Endometrium (tissue), 2 donors: ENCODE results near the gene FOXF1.

Experiments
- FAIRE-seq: peaks from 2 replicates; lab custom pipeline; 2012; peaks lifted over from hg19 to GRCh38; lab: Jason Lieb, UNC
- donor health status: control.
- donor health status: control.

The FOXF1 gene

DNA sequence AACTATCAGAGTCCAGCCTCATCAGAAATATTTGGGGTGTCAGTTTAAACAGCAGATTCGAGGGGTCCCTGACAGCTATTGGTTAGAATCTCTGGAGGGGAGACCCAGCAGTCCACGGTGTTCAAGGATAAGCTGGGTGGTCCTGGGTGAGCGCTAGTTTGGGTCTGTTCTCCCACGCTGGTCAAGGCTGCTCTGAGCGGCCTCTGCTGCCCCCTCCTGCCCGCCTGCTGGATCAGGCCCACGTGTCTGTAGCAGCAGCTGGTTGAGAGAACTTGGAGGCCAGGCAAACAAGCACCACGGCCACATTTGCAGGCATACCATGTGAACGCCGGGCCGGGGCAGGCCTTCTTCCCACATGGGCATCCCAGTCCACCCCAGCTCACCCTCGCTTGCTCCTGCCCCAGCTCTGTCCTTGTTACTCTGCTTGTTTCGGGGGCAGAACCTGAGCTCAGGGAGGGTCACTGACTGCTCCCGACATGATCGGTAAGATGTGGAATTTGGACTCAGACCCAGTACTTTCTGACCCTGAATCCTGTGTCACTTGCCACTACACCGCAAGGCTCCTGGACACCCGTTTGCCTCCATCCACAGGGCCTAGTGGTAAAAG lies 7.4 kb downstream of the FOXF1 start:
- no peak for FAIRE-seq

DNA sequence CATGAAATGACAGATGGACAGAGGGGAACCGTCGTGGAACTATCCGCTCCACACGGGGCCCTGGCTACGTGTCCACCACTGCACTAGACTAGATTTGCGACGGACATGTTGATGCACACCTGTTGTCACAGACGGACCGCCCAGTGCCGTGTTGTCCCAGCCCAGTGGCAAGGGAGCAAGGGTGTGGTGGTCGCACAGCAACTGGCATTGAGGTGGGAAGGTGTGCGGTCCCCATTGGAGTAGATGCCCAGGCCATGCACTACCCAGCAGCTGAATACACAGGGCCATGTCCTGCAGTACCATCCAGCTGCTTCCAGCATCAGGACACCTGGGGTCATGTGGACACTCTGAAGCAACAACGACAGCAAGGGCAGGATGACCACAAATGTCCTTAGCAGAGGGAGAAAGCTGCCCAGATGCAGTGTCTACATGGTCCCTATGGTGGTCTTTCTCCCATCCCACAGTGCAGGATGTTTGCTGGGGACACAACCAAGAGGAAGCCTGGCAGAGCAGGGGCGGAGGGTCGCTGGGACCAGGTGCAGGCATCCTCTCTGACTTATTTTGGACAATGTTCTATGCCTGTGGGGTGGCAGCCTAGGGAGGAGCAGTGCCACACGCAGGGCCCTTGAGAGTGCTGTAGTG lies 8.8 kb downstream of the FOXF1 start:
- FAIRE-seq, result no peak

DNA sequence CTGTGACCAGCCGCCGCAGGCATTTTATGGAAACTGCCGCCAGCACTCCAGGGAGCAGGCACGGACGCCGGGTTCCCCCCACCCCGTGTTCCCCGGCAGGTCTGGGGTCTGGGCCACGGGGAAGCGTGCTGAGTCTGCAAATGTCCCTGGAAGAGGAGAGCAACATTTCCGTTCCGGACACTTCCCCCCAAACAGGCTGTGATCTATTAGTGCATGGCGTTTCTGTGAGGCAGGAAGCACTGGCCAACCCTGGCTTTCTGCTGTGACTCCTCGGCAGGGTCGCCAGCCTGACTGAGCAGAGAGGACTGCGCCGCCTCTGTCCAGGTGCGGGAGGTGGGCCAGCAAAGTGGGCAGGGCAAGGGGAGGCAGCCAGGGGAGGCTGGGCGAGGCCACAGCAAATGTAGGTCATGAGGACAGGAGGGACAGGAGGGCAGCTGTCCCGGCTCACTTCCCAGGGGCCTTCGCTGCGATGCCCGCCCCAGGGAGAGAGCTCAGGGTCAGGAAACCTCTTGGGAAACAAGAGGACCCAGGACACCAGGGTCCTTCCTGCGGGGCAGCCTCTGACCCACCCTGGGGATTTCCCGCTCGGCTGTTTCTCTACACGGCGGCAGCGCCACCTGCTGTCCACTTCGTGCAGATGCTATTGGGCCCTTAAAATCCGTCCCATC lies 9.5 kb downstream of the FOXF1 start:
- FAIRE-seq, result no peak

DNA sequence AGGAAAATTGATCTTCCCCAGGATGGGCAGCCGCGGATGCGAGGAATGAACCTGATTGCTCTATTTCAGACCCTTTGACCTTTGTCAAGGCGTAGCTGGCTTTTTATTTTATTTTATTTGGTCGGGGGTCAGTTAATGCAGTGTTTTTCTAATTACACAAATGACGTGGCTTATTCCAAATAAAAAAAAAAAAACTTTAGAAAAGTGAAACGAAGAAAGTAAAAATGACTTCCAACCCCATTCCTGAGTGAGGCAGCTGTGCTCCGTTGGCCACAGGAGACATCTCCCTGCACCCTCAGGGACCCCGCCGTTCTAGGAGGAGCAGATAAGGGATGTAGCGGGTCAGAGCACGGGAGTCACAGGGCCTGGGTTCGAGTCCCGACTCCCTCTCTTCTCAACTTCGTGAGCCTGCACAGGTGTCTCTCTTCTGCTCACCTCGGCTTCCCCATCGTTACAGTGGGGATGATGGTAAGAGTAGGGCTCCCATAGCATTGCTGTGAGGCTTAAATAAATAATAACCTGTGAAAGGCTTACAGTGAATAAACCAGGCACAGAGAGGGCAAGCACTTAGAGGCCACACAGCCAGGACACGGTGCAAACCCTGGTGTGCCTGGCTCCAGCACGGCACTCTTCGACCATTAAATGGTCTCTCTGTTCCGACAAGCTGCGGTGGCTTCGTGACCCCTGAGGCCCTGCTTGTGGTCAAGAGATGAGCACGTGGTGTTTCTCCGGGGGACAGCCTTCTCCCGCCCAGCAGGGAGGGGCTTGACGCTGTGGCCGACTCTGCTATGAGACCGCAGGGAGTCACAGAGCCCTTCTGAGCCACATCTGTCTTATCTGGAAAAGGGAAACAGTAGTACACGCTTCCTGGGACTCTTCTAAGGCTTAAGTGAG lies 10.2 kb downstream of the FOXF1 start:
- FAIRE-seq, result no peak

DNA sequence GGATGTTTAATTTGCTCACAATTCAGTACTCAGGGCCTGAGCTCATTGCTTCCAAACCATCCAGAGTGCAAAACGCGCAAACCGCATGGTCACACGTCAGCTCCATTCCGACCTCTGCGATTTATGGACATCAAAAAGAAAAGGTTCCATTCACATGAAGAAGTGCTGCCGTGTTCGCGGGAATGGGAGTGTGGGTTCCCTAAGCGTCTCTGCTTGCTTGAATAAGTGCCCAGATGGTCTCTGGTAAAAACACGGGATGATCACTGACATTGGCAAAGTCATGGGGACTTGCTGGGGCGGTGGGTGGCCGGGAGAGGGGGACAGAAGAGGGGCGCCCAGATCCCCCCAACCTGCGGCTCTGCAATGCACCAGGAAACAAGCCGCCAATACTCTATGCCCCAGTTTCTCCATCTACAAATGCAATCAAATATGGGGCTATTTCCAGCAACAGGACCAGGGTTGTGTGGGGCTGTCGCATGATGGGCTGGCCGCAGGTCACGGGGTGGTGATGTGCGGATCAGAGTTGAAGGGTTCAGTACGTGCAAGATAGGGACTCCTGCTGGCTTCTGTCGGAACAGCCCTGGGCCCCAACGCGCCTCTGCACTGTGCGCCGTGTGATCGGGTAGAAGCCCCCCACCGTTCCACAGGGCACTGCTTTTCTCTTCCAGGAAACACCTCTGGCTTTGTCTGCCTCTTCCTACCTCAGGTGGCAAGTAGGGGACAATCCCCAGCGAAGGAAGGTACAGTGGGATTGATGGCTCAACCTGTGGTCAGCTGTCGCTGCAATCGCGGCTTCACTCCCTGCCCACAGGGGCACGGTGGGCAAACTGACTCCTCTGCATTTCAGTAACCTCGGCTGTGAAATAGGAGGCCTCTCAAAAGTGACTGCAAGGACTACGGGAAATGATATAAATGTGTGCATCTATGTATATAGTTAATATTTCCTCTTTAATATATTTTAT lies 11.2 kb downstream of the FOXF1 start:
- no peak for FAIRE-seq

DNA sequence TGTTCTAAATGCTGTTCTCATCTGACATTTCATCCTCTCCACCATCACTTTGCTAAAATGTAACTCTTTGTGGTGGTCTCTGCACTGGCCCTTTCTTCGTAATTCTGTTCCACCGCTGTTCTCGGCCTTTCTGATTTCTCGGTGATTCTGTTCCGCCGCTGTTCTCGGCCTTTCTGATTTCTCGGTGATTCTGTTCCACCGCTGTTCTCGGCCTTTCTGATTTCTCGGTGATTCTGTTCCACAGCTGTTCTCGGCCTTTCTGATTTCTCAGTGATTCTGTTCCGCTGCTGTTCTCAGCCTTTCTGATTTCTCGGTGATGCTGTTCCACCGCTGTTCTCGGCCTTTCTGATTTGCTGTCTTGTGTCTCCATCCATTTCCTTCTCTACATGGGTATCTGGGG lies 12.3 kb downstream of the FOXF1 start:
- no peak for FAIRE-seq

DNA sequence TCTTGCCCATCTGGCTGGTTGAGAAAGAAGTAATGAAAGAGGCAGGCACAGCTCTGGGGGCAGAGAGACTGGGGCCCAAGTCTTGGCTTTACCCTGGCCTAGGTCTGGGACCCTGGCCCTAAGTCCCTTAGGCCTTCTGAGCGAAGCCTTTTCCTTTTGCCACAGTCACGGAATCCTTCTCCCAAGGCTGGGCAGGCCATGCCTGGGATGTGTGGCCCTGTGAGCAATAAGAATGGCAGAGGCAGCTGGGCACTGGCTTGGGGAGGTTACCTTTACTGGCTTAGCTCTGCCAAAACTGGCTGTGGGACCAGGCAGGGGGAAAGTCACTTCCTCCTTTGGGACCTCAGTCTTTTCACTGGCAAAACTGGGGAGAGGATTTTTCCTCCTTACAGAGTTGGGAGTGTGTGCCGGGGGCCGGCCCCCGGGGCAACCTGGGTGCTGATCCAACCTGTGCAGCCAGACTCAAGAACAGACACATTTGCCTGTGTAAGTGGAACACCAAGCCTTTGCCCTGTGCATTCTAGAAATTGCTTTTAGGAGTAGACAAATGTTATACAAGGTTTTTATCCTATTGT lies 12.9 kb downstream of the FOXF1 start:
- FAIRE-seq, result no peak

DNA sequence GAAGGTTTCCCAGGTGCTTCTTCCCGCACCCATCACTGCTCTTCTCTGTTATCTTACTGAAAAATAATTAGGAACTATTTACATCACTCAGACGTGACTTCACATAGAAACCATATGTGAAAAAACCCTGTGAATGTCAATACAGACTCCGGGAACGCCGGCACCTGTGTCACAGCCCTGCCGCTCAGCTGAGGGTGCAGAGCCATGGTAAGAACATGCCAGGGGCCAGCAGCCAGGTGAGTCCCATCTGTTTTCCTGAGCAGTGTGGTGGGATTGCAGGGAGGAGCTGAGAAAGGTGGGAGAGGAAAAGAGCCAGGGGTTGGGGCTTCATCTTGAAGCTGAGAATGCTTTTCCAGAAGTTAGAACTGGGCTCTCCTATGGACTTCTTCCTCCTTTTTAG lies 13.7 kb downstream of the FOXF1 start:
- FAIRE-seq, result no peak

DNA sequence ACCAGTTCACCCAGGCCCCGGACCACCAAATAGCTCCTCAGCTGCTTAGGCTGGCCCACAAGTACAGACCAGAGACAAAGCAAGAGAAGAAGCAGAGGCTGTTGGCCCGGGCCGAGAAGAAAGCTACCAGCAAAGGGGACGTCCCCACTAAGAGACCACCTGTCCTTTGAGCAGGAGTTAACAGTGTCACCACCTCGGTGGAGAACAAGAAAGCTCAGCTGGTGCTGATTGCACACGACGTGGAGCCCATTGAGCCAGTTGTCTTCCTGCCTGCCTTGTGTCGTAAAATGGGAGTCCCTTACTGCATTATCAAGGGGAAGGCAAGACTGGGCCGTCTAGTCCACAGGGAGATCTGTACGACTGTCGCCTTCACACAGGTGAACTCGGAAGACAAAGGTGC lies 15.4 kb downstream of the FOXF1 start:
- FAIRE-seq, result no peak

DNA sequence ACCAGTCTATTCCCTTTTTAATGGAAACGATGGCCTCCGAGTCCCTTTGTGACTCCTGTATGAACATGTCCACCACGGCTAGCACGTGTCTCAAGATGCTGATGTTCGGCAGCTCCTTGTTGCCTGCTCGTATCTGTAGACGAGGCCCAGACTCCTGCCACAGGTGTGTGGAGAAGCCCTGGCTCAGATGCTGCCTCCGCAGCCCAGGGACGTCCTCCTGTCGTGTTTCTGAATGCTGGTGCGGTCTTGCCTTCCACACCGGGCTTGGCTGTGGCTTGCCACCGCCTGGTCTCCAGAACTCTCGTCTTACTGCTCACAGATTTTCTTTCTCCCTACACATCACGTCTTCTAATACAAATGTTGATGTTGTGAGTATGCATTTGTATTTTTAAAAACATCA lies 17.0 kb downstream of the FOXF1 start:
- no peak for FAIRE-seq

DNA sequence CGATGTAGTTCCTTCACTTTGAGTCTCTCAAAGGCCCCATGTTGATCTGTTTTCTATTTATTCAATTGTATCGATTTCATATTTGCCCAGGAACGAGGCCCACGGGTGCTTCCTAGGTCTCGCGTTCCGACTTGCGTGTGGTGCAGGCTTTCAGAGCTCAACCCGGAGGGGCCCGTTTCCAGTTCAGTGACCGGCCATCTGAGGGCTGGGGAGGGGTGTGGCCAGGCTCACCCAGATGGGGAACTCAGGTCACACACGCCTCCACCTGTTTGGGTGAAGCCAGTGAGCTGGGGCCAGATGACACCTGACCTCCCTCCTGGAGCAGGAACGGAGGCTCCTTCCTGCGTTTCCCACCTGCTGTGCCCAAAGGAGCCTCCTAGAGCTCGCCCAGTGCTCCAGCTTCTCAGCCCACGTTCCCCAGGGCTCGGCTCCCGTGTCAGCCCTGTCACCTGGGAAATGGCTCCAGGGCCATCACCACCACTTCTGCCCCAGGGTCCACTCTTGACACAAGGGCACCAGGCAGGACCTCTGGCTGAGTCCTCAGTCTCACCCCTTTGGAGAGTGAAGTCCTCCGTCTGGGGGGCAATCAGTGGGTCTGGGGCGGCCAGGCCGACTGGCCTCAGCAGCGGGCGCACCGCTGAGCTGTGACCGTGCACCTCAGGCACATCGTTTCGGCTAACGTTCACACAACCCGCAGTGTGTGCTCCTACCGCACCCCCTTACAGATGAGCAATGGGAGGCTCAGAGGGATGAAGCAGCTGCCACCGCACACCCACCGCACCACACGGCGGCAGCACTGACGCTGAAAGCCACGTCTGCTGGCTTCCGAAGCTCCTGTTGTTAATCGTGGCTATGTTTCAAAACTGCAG lies 18.0 kb downstream of the FOXF1 start:
- no peak for FAIRE-seq

DNA sequence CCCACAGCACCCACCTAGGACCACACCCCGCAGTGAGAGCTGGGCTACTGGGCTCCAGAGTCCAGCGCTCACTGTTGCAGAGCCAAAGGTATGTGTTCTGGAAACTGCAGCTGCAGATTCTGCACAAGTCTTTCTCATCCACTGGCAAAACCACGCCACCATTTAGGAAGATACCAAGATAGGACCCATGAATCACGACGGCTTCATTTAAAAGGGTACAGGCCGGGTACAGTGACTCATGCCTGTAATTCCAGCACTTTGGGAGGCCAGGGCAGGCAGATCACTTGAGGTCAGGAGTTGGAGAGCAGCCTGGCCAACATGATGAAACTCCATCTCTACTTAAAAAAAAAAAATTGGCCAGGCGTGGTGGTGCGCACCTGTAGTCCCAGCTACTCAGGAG lies 18.8 kb downstream of the FOXF1 start:
- no peak for FAIRE-seq

DNA sequence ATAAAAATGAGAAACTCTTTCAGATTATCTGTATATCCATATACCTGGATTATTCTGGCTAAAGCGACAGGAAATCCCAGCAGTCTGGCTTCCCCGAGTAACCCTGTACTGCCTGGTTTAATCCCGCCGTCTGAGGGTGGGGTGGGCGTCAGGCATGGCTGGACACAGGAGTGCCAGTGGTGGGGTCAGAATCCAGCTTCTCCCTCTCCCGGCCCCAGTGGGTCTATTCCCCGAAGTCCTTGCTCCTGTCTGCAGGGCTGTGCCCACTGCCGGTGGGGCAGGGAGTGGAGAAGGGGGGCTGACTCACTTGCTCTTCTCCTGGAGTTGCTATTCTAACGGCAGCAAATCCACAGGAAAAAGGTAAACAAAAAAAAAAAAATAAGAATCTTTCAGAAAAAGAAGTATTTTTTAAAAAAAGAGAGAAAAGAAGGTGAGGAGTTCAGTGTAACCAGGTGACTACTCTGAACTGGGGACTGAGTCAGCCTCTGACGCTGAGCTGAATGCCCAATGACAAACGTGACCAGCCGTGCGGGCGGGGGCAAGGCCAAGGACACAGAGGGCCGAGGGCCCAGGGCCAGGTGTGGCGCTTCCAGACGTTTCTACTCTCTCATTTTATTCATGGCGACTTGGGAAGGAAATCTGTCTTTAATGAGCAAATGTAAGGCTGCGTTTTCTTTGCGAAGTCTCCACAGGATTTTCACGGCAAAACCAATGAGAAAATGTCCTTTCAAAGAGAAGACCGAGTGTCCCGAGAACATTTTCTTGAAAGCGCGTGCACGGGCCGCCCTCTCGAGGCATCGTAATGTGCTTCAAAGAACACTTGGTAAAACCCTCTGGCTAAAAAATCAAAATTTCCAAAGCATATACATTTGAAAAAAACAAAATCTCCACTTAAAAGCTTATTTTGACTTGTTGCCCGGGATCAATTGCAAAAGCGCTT lies 20.2 kb downstream of the FOXF1 start:
- FAIRE-seq, result no peak

DNA sequence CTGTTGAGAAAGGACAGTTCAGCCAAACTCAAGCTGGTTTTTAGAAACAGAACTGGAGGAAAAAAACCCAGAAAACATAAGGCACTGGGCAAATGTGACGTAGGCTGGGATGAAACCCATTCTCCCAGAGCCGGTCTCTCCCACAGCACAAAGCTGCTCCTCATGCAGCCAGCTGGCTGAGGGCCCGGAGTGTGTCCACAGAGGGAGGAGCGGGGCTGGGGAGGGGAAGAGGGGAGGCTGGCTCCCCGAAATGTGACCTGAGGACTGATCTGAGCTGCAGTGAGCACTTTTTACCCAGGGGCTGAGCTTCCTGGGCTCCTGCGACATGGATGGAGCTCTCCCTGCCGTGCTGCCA lies 20.8 kb downstream of the FOXF1 start:
- no peak for FAIRE-seq

DNA sequence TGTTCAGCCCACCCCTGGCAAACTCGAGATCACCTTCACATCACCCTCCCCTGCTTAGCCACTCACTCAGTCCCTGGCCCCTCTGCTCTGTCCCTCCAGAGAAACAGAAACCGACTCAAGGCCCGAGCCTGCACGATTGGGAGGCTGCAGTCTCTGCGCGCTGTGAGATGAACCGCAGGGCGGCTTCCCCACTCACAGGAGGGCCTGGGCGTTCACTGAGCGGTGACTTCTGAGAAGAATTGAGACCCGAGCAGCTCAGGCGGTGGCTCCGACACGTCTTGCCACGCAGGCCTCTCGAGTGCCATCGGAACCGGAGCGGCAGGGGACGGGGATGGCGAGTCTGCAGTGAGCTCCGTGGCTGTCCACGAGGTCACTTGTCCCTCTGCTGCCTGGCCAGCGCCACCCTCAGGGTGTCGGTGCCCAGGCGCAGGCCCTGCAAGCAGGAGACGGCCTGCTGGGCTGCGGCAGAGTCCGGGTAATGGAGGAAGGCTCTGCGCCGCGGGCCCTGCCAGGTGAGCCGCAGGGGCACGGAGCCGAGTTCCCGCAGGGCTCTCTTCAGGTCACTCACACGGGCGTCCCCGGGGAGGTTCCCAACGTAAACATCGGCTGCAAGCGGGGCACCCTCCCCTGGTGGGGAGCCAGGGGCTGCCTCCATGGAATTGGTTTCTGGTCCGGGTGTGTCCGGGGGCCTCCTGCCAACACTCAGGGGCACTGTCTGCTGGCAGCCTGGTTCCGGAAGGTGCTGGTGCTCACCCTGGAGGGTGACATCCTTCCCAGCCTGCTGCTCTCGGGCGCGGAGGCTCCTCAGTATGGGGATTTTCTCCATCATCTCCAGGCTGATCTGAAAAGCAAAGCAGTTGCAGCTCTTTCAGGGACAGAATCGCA lies 21.6 kb downstream of the FOXF1 start:
- FAIRE-seq, result no peak

DNA sequence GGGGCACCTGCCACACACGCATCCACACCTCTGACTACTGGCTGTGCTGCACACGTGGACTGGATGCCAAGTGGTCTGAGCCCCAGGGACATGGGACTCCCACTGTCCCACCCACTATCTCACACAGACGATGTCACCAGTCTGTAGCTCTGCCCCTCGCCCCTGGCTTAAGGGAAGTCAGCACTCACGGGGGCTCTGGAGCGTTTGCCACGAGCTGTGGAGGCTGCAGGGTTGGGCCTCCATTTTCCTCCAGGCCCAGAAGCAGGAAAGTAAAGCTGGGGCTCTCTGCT lies 22.1 kb downstream of the FOXF1 start:
- no peak for FAIRE-seq

DNA sequence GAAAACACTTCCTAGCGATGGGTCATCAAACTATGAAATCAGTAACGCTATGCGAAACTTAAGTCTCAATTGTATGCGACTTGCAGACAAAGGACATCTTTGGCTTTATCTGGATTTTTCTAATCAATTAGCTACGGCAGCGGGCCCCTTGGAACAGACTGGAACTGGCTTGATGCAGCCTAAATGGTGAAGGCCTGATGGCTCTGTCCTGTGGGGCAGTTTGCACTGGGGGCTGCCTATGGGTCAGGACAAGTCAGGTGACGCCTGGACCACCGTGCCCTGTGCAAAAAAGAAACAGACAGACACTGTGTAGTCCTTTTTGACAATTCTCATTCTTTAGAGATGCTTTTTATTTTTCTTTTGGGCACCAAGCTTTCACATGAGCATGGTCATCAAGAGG lies 22.7 kb downstream of the FOXF1 start:
- no peak for FAIRE-seq

DNA sequence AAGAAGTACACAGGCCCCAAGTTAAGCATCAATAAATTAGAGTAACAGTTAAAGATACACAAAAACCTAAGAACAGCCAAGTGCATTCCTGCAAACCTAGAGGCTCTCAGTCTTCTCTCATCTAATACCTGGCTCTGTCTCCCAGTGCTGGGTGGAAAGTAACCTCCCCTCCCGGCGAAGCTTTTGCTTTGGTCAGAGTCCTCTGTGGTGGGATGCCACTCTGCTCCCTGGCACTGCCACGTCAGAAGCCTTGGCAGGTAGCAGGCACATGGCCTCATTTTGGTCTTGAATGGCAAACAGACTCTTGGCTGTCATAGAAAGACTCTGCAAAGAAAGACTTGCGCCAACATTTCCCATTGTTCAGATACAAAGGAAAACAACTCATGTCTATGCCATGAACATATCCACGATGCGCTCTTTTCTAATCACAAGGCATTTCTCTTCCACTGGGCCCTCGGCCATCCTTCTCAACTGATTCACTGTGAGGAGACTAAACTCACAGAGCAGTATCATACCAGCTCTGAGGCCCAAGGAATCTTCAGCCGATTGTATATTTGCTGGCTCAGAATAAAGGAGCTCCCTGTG lies 23.5 kb downstream of the FOXF1 start:
- FAIRE-seq, result no peak
